NCI-H446 treated with DMSO at 0.1 percent for 48 hours (cell line): ENCODE data around the gene ZNFX1.
"Not testable (repeated sequence)": the region's sequence is repeated elsewhere in the genome, so short reads cannot be mapped to it uniquely, and the experiment has no call there.

Experiments
- DNase-seq: peaks from one replicate; lab custom pipeline; 2025; lab: John Stamatoyannopoulos, UW

The ZNFX1 gene

GRCh38 chr20:49210101-49210756 is 67.6 kb downstream of the ZNFX1 start:
- no peak for DNase-seq

DNA sequence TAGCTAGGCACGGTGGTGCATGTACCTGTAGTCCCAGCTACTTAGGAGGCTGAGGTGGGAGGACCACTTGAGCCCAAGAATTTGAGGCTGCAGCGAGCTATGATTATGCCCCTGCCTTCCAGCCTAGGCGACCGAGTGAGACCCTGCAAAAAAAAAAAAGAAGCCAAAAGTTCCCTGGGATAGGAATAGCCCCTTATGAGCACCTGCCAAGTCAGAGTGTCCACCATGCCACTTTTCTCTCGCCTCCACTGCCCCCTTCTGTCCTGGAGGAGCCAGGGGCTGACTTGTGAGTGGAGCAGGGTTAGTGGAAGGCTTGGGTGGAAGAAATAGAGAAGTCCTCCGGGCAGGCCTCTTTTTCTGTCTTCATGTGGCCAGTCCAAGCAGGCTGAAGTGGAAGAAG is 70.8 kb downstream of the ZNFX1 start:
- no peak for DNase-seq

DNA sequence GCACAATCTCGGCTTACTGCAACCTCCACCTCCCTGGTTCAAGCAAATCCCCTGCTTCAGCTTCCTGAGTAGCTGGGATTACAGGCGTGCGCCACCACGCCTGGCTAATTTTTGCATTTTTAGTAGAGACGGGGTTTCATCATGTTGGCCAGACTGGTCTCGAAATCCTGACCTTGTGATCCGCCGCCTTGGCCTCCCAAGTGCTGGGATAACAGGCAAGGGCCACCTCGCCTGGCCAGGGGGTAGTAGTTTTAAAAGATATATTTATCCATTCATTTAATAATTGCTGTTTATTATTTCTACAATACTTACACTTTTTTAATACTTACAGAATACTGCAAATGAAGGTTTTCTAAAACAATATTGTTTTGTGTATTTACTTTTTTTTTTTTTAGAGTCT is 74.1 kb downstream of the ZNFX1 start:
- DNase-seq, result no peak

DNA sequence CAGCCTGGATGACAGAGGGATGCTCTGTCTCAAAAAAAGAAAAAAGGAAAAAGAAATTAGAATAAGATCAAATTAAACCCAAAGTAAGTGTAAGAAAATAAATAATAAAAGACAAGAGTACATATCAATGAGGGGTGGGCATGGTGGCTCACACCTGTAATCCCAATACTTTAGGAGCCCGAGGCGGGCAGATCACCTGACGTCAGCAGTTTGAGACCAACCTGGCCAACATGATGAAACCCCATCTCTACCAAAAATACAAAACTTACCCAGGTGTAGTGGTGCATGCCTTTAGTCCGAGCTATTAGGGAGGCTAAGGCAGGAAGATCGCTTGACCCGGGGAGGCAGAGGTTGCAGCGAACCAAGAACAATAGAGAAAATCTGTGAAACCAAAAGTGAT is 74.8 kb downstream of the ZNFX1 start:
- no peak for DNase-seq

GRCh38 chr20:49199729-49200293 is 78.0 kb downstream of the ZNFX1 start:
- no peak for DNase-seq

DNA sequence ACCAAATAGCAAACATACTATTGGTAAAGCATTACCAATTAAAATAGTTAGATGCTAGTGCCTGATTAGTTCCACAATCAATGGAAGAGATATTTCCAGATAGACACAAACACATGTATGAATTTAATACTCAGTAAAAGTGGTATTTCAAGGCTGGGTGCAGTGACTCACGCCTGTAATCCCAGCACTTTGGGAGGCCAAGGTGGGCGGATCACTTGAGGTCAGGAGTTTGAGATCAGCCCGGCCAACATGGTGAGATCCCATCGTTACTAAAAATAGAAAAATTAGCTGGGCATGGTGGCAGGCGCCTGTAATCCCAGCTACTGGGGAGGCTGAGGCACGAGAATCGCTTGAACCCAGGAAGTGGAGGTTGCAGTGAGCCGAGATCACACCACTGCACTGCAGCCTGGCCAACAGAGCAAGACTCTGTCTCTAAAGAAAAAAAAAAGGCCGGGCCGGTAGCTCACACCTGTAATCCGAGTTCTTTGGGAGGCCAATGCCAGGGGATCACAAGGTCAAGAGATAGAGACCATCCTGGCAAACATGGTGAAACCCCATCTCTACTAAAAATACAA is 84.8 kb downstream of the ZNFX1 start:
- not testable (repeated sequence) for DNase-seq
